Caco-2 (cell line): ENCODE results near the gene R3HCC1L. TPM values are rescaled to one million over a fixed set of nuclear protein-coding genes. Genes with fewer than 3 reads are reported as not detected.

Source experiments
- BruUV-seq: library from RNA; stranded (reverse); fragments of 400-500 nt; replicated peaks from 2 replicates; lab custom pipeline; 2021; lab: Mats Ljungman, UMichigan
- CTCF ChIA-PET: fragments of 300-600 bp; sonication (Branson Sonifier 250); formaldehyde crosslinking; loops from one replicate; lab custom pipeline; 2022; ENCODE audit warnings: antibody characterized with exemption; lab: Charles Lee
- POLR2A ChIA-PET: fragments of 300-600 bp; sonication (Branson Sonifier 250); formaldehyde crosslinking; loops from one replicate; lab custom pipeline; 2022; ENCODE audit warnings: antibody characterized with exemption; lab: Charles Lee
- DNase-seq, 2 experiments: peaks; one replicate each; pipeline versions ENCODE4 v3.0.0 to v3.0.0-alpha.2; 2020 to 2022
- H3K27me3 ChIP-seq: replicated peaks from 2 replicates; pipeline ENCODE4 v1.6.0; 2011; ENCODE audit warnings: low read length; ENCODE audit not compliant: control insufficient read depth, insufficient read depth
- H3K36me3 ChIP-seq: 2 replicates; pipeline ENCODE4 v1.5.1; 2011; ENCODE audit warnings: low read length; ENCODE audit not compliant: control insufficient read depth, insufficient read depth
- H3K4me1 ChIP-seq: fragments of 250-450 bp; sonication (Bioruptor Pico); 2 replicates; pipeline ENCODE4 v1.5.1; 2020; ENCODE audit warnings: mild to moderate bottlenecking
- H3K4me3 ChIP-seq: 2 replicates; pipeline ENCODE4 v1.5.1; 2011; ENCODE audit warnings: low read depth, mild to moderate bottlenecking, control low read depth, low read length
- H3K9me3 ChIP-seq: fragments of 250-450 bp; sonication (Bioruptor Pico); 2 replicates; pipeline ENCODE4 v1.5.1; 2020; ENCODE audit warnings: mild to moderate bottlenecking, moderate library complexity
- H3K27ac Mint-ChIP-seq: one replicate; pipeline ENCODE4 v1.8.0; 2022; ENCODE audit warnings: mixed read lengths; ENCODE audit not compliant: unreplicated experiment
- H3K27me3 Mint-ChIP-seq: one replicate; pipeline ENCODE4 v1.8.0; 2022; ENCODE audit warnings: mixed read lengths; ENCODE audit not compliant: insufficient read depth, unreplicated experiment
- H3K36me3 Mint-ChIP-seq: one replicate; pipeline ENCODE4 v1.8.0; 2022; ENCODE audit warnings: mild to moderate bottlenecking, mixed read lengths; ENCODE audit not compliant: insufficient read depth, unreplicated experiment
- H3K4me1 Mint-ChIP-seq: one replicate; pipeline ENCODE4 v1.8.0; 2022; ENCODE audit warnings: low read depth, mixed read lengths; ENCODE audit not compliant: unreplicated experiment
- H3K4me3 Mint-ChIP-seq: one replicate; pipeline ENCODE4 v1.8.0; 2022; ENCODE audit warnings: mild to moderate bottlenecking, moderate library complexity, mixed read lengths; ENCODE audit not compliant: unreplicated experiment
- H3K9me3 Mint-ChIP-seq: one replicate; pipeline ENCODE4 v1.8.0; 2022; ENCODE audit warnings: mixed read lengths; ENCODE audit not compliant: unreplicated experiment
- intact Hi-C: fragments of 100-400 bp; cut with micrococcal nuclease; formaldehyde crosslinking; loops from one replicate; pipeline ENCODE4 v1.10.0; 2022; ENCODE audit not compliant: unreplicated experiment
- total RNA-seq: library from RNA; stranded (reverse); gene quantifications from 2 replicates; pipeline ENCODE4 v1.2.3, GENCODE V29; 2022
- TF ChIP-seq, protein P1 (sequence below), 2 experiments: fragments of 200-600 bp in 1 of 2; IDR thresholded peaks; 1 replicate in 1 of 2; 2 replicates in 1 of 2; pipeline versions ENCODE4 v1.5.1 to v1.8.0; 2011 to 2022; ENCODE audit warnings: antibody characterized with exemption in 1 of 2, control low read depth in 1 of 2, inconsistent platforms in 1 of 2, low read depth in 1 of 2, low read length in 1 of 2, mild to moderate bottlenecking in 1 of 2, moderate library complexity in 1 of 2; ENCODE audit not compliant: insufficient read depth in 1 of 2, severe bottlenecking in 1 of 2, unreplicated experiment in 1 of 2

The R3HCC1L gene
- total RNA-seq, 1 experiment from 2014 or later, result 16.5 TPM

GRCh38 chr10:98107644-98108430 lies 26.6 kb upstream of the R3HCC1L start:
- Mint-ChIP-seq H3K27ac (no peak overlapping the region), H3K27me3 (peaks cover 25% of the 10 kb centered on the region), H3K9me3 (no peaks in the 10 kb centered on the region), H3K4me3 (no peak overlapping the region), H3K36me3 (no peaks in the 10 kb centered on the region), H3K4me1 (no peaks in the 10 kb centered on the region)
- H3K4me1 ChIP-seq, result no peaks in the 10 kb centered on the region
- no peaks in the 10 kb centered on the region for H3K36me3 ChIP-seq
- intact Hi-C loops, result no loop called here
- POLR2A ChIA-PET, result no interaction called here
- no peaks in the 10 kb centered on the region for H3K9me3 ChIP-seq
- H3K4me3 ChIP-seq, result no peak overlapping the region
- TF ChIP-seq, protein P1, sequence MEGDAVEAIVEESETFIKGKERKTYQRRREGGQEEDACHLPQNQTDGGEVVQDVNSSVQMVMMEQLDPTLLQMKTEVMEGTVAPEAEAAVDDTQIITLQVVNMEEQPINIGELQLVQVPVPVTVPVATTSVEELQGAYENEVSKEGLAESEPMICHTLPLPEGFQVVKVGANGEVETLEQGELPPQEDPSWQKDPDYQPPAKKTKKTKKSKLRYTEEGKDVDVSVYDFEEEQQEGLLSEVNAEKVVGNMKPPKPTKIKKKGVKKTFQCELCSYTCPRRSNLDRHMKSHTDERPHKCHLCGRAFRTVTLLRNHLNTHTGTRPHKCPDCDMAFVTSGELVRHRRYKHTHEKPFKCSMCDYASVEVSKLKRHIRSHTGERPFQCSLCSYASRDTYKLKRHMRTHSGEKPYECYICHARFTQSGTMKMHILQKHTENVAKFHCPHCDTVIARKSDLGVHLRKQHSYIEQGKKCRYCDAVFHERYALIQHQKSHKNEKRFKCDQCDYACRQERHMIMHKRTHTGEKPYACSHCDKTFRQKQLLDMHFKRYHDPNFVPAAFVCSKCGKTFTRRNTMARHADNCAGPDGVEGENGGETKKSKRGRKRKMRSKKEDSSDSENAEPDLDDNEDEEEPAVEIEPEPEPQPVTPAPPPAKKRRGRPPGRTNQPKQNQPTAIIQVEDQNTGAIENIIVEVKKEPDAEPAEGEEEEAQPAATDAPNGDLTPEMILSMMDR (IDR thresholded peaks at IDR 0.05; ENCODE audit: insufficient read depth in 1 of 2, low read depth in 1 of 2, low read length in 1 of 2, severe bottlenecking in 1 of 2, unreplicated experiment in 1 of 2), result peak in 1 of 2 experiments; percentile 2
- BruUV-seq, result no TSS peak
- DNase-seq, result no peak
- CTCF ChIA-PET, result no interaction called here
- H3K27me3 ChIP-seq, result no peaks in the 10 kb centered on the region; the same call in 1 of the 2 replicates

GRCh38 chr10:98110356-98110755 lies 24.1 kb upstream of the R3HCC1L start:
- Histone ChIP-seq H3K4me1 (no peaks in the 10 kb centered on the region), H3K4me3 (no peak overlapping the region), H3K36me3 (no peaks in the 10 kb centered on the region), H3K27me3 (no peaks in the 10 kb centered on the region; the same call in 1 of the 2 replicates), H3K9me3 (no peaks in the 10 kb centered on the region)
- H3K27me3 Mint-ChIP-seq, result peaks cover 32% of the 10 kb centered on the region
- H3K9me3 Mint-ChIP-seq, result no peaks in the 10 kb centered on the region
- TF ChIP-seq, protein P1 (IDR thresholded peaks at IDR 0.05; ENCODE audit: insufficient read depth in 1 of 2, low read depth in 1 of 2, low read length in 1 of 2, severe bottlenecking in 1 of 2, unreplicated experiment in 1 of 2), result no peak
- intact Hi-C loops, result no loop called here
- ChIA-PET POLR2A (no interaction called here), CTCF (no interaction called here)
- no peak for DNase-seq
- H3K27ac Mint-ChIP-seq, result no peak overlapping the region
- no peak overlapping the region for H3K4me3 Mint-ChIP-seq
- no peaks in the 10 kb centered on the region for H3K36me3 Mint-ChIP-seq
- BruUV-seq, result no TSS peak
- H3K4me1 Mint-ChIP-seq, result no peaks in the 10 kb centered on the region

DNA sequence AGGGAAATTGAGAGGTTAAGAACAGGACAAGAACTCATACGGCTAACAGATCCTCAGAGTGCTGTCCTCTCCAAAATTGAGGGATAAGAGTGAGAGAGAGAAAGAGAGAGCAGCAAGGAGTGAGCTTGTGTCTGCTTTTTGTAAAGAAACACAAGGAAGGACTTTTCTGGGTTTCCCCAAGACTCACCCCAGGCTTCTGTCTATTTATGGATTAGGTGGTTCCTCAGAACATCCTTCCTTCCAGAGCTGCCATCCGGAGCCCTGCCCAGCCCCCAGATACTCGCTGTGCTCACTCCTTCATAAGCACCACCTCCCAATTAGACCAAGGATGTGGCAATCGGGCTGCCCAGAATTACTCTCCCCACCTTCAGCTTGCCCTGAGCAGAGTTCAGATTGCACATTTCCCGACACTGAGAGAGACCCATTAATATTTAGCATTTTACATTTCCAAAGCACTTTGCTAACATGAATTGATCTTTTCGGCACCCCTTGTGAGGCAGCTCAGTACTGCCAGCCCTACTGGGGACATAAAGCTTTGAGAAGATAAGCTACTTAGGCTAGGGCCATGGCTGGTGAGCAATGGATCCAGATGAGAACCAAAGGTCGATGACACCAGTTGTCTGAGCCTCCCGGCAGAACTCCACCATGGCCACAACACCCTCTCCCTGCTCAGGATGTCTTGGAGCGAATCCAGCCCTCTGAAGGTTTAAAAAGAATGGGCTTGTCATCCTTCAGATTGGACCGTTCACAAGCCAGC lies 19.2 kb upstream of the R3HCC1L start:
- H3K27me3 ChIP-seq, result no peaks in the 10 kb centered on the region; the same call in 1 of the 2 replicates
- H3K4me1 ChIP-seq, result no peaks in the 10 kb centered on the region
- intact Hi-C loops, result no loop called here
- no peaks in the 10 kb centered on the region for H3K36me3 ChIP-seq
- Mint-ChIP-seq H3K9me3 (no peaks in the 10 kb centered on the region), H3K4me1 (no peaks in the 10 kb centered on the region), H3K36me3 (no peaks in the 10 kb centered on the region), H3K4me3 (no peak overlapping the region), H3K27me3 (peaks cover 46% of the 10 kb centered on the region), H3K27ac (no peak overlapping the region)
- H3K9me3 ChIP-seq, result no peaks in the 10 kb centered on the region; the same call in 1 of the 2 replicates
- TF ChIP-seq, protein P1 (IDR thresholded peaks at IDR 0.05; ENCODE audit: insufficient read depth in 1 of 2, low read depth in 1 of 2, low read length in 1 of 2, severe bottlenecking in 1 of 2, unreplicated experiment in 1 of 2), result no peak
- H3K4me3 ChIP-seq, result no peak overlapping the region
- no peak for DNase-seq
- CTCF ChIA-PET, result no interaction called here
- BruUV-seq, result no TSS peak
- POLR2A ChIA-PET, result no interaction called here
